ENCODE data around the gene ARID1A.

GRCh38 chr1:26783646-26784022 lies 87.8 kb downstream of the ARID1A start:
- TF ChIP-seq CTCF (conservative IDR thresholded peaks at IDR 0.05; ENCODE audit: low read depth, low read length) (no peak), EZH2 (IDR thresholded peaks at IDR 0.05; ENCODE audit: borderline replicate concordance, low read depth, low read length, poor library complexity, severe bottlenecking) (no peak)

Data from A673 (cell line).